ENCODE measurements around the gene LRRC74B. TPM values are rescaled to one million over a fixed set of nuclear protein-coding genes. Genes with fewer than 3 reads are reported as not detected.

The LRRC74B gene
- total and polyA plus RNA-seq, 3 donors from 2014 or later, result 3.0 to 8.7 (median 5.4) TPM

GRCh38 chr22:21108379-21109115 is 62.8 kb downstream of the LRRC74B start:
- Histone ChIP-seq H3K27me3 (no peaks in the 10 kb centered on the region), H3K9me3 (no peaks in the 10 kb centered on the region), H3K4me1 (no peaks in the 10 kb centered on the region), H3K4me3 (no peak overlapping the region), H3K36me3 (ENCODE audit: low read depth, missing control alignments) (no peaks in the 10 kb centered on the region), H3K27ac (no peak overlapping the region)
- WGBS, 2 donors, result 86% methylated on average over 4 of the region's 4 CpGs
- intact Hi-C loops (cut with DNase I; ENCODE audit: low total_unique reads), result no loop called here
- DNase-seq, result no peak
- TF ChIP-seq POLR2A (IDR thresholded peaks at IDR 0.05) (no peak), CTCF (IDR thresholded peaks at IDR 0.05) (no peak)

MicroRNAs encoded within 50 kb of the gene (microRNA counts, 767-probe panel; counts per million panel counts)
- 0 to 152 counts per million in 2 donors for microRNA hsa-miR-649

Small RNA genes lying within 50 kb of the gene (microRNA-seq; reads per million reads assigned to microRNA genes)
- 0 reads per million in 2 donors for gene MIR649 (ENCODE audit: borderline number of aligned reads in 2 of 2, borderline replicate concordance in 1 of 2)

Small RNA genes lying within 50 kb of the gene (small RNA-seq; reads per million reads assigned to genes)
- gene MIR649, result 0 reads per million in 2 donors

Other genes starting within 250 kb of the LRRC74B start
- gene PI4KA, start 187.1 kb upstream of the LRRC74B start, total RNA-seq, result 100 to 1,000 TPM; 140 to 196 TPM
- gene PI4KA, start 187.1 kb upstream of the LRRC74B start, polyA plus RNA-seq (ENCODE audit: insufficient read depth, low read depth, low replicate concordance), result 124 TPM
- gene SNAP29, start 186.9 kb upstream of the LRRC74B start, total RNA-seq, result 10 to 100 TPM; 41.8 to 47.7 TPM
- gene SNAP29, start 186.9 kb upstream of the LRRC74B start, polyA plus RNA-seq (ENCODE audit: insufficient read depth, low read depth, low replicate concordance), result 127 TPM
- 10 to 100 TPM; 47.5 to 60.2 TPM for gene CRKL, start 128.5 kb upstream of the LRRC74B start, total RNA-seq
- gene CRKL, start 128.5 kb upstream of the LRRC74B start, polyA plus RNA-seq (ENCODE audit: insufficient read depth, low read depth, low replicate concordance), result 31.9 TPM
- gene AIFM3, start 78.7 kb upstream of the LRRC74B start, total RNA-seq, result 1 to 10 TPM; 1.6 to 2.9 TPM
- gene AIFM3, start 78.7 kb upstream of the LRRC74B start, polyA plus RNA-seq (ENCODE audit: insufficient read depth, low read depth, low replicate concordance), result 0.88 TPM
- gene LZTR1, start 63.6 kb upstream of the LRRC74B start, total RNA-seq, result 10 to 100 TPM; 61.5 to 61.6 TPM
- gene LZTR1, start 63.6 kb upstream of the LRRC74B start, polyA plus RNA-seq (ENCODE audit: insufficient read depth, low read depth, low replicate concordance), result 32.4 TPM
- 10 to 100 TPM; 75.8 to 96.5 TPM for gene THAP7, start 43.8 kb upstream of the LRRC74B start, total RNA-seq
- gene THAP7, start 43.8 kb upstream of the LRRC74B start, polyA plus RNA-seq (ENCODE audit: insufficient read depth, low read depth, low replicate concordance), result 60.6 TPM
- 10 to 100 TPM in 1 of 2 donors, 1 to 10 TPM in 1; 7.0 to 24.0 TPM for gene P2RX6, start 30.8 kb upstream of the LRRC74B start, total RNA-seq
- 5.2 TPM for gene P2RX6, start 30.8 kb upstream of the LRRC74B start, polyA plus RNA-seq (ENCODE audit: insufficient read depth, low read depth, low replicate concordance)
- 10 to 100 TPM; 60.3 to 64.8 TPM for gene SLC7A4, start 13.4 kb upstream of the LRRC74B start, total RNA-seq
- 54.8 TPM for gene SLC7A4, start 13.4 kb upstream of the LRRC74B start, polyA plus RNA-seq (ENCODE audit: insufficient read depth, low read depth, low replicate concordance)